Bronchus fibroblast of lung (primary cell): ENCODE results near the gene LHB. TPM values are rescaled to one million over a fixed set of nuclear protein-coding genes. Genes with fewer than 3 reads are reported as not detected.

Experiments
- total RNA-seq: library from RNA; depleted of rRNA; stranded (reverse); fragments of >200 nt; gene quantifications from 2 replicates; pipeline ENCODE4 v1.2.3, GENCODE V29; 2015

The LHB gene
- total RNA-seq, result 0.45 TPM in 1 of 2 replicates, not detected in the other

DNA sequence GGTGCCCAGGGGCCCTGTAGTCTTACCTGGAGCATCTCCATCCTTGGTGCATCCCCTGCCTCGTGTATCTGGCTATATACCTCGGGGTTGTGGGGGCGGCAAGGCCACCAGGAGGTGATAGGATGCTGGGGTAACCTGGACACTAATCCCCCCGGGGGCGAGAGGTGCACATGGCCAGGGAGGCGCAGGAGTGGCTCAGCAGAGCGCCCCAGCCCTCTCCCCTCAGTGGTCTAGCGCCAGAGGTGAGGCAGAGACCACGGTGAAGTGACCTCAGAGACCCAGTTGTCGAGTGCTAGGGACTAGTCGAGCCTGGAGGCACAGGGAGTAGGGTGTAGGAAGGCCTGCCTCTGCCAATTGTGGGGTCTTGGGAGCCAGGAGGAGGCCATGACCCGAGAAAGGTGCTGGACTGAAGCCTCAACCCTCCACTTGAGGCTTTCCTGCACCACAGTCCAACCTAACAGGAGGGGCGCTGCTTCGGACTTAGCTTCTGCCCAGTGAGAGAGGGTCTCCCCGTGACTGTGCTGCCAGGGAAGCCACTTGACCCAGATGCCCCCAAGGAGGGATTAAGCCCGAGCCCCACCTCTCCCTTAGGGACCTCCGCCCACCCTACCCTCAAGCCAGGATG, at the start of gene LHB:
LHB (minus strand) TSS at position 51 of the 625 bp plus-strand sequence; CDS start at position 41, 10 bp downstream.

DNA sequence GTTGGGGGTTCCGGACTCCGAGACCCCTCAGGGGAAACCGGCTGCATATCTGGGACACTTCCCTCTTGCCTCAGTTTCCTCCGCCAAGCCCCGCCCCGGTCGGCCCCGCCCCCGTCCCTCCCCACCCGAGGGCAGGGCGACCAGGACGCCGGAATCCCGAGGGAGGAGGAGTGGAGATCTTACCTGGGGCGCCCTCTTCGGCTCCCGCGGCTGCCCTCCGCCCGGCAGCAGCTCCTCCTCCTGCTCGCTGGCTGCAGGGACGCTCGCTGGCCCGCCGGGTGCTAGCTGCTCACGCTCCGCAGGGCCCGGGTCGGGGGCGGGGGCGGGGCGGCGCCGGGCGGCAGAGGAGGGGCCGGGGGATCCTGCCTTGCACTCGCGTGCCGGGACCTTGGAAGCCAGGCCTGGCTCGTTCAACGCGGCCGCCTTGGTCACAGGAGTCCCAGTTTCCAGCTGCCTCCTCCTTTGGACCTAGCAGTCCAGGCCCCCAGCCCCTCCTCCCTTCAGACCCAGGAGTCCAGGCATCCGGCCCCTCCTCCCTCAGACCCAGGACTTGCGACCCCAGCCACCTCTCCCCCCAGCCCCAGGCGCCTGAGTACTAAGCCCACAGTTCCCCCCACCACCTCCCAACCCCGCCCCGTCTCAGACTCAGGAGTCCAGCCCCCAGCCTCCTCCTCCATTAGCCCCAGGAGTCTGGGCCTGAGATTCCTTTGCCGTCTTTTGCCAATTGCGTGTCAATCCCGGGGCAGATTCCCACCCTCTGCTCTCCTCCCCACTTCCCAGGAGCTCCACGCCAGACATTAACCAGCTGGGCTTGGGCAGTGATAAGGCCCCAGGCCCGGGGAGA, 48.1 kb upstream of the LHB start, which contains the start of gene NTF4:
NTF4 (minus strand) TSS at position 51 of the 844 bp plus-strand sequence. CDS start 2,821 bp downstream, outside the sequence.

DNA sequence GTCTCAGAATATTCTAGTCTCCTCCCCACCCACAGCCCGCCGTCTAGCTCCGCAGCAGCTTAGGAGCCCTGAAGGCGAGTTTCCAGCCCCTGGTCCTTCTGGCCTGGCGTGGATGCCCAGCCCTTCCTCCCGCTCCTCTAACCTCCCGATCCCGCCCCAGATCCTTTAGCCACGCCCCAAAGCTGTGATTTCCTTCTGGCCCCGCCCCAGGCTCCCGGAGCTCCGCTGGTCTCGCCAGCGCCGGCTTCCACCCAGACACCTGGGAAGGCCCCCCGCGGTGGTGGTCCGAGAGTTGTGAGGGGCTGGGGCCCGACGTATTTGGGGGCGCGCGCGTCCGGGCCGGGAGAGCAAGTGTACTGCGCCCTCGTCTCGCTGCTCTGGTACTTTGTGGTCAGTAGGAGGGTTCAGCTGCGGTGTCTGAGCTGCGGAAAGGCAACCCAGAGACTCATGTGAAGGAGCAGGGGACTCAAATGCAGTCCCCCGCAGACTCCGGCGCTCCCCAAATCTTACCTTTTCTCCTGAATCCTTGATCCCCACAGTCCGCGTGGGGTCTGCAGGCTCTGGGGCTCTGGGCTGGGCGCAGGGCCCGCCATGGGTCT, 40.8 kb upstream of the LHB start, which contains the start of gene CGB7:
CGB7 (minus strand) TSS at position 114 of the 599 bp plus-strand sequence. CDS start 2,374 bp downstream, outside the sequence.

DNA sequence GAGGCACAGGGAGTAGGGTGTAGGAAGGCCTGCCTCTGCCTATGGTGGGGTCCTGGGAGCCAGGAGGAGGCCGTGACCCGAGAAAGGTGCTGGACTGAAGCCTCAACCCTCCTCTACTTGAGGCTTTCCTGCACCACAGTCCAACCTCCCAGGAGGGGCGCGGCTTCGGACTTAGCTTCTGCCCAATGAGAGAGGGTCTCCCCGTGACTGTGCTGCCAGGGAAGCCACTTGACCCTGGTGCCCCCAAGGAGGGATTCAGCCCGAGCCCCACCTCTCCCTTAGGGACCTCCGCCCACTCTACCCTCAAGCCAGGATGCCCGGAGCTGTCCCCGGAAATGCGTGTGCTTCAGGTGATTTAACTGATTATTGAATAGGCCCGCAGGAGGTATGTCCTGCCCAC, 32.1 kb upstream of the LHB start, which contains the start of gene CGB8:
CGB8 (minus strand) TSS at position 101 of the 400 bp plus-strand sequence. CDS start 372 bp downstream, outside the sequence.

DNA sequence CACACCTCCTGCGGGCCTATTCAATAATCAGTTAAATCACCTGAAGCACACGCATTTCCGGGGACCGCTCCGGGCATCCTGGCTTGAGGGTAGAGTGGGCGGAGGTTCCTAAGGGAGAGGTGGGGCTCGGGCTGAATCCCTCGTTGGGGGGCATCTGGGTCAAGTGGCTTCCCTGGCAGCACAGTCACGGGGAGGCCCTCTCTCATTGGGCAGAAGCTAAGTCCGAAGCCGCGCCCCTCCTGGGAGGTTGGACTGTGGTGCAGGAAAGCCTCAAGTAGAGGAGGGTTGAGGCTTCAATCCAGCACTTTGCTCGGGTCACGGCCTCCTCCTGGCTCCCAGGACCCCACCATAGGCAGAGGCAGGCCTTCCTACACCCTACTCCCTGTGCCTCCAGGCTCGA, 26.7 kb upstream of the LHB start, which contains the start of gene CGB5:
CGB5 (plus strand) TSS at position 301 of the 400 bp plus-strand sequence. CDS start 362 bp downstream, outside the sequence.

DNA sequence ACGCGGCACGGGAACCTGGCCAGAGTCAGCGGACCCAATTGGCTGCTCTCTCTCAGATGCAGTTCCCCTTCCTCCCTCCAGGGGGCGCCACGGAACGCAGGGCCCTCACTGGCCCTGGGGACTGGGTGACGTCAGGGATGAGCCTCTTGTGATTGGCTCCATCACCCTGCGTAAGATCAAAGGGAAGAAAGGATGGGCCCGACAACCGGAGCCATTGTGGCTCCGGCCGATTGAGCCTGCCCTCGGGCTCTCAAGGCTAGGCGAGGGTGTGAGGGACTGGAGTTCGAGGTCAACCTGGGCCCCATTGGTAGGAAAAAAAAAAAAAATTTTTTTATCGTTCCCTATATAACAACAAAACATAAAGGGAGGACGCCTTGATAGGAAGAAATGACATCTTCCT, 19.9 kb upstream of the LHB start, which contains the start of gene CGB1:
CGB1 (minus strand) TSS at position 81 of the 400 bp plus-strand sequence. CDS start 184 bp downstream, outside the sequence.

DNA sequence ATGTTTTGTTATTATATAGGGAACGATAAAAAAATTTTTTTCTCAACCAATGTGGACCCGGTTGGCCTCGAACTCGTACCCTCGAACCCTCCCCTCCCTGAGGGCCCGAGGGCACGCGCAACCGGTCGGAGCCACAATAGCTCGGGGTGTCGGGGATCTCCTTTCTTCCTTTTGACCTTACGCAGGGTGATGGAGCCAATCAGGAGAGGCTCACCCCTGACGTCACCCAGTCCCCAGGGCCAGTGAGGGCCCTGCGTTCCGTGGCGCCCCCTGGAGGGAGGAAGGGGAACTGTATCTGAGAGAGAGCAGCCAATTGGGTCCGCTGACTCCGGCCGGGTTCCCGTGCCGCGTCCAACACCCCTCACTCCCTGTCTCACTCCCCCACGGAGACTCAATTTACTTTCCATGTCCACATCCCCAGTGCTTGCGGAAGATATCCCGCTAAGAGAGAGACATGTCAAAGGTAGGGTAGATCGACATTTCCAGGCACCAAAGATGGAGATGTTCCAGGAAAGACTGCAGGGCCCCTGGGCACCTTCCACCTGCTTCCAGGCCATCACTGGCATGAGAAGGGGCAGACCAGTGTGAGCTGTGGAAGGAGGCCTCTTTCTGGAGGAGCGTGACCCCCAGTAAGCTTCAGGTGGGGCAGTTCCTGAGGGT, 14.9 kb upstream of the LHB start, which contains the start of gene CGB2:
CGB2 (plus strand) TSS at position 249 of the 660 bp plus-strand sequence; CDS start at position 455, 206 bp downstream.

DNA sequence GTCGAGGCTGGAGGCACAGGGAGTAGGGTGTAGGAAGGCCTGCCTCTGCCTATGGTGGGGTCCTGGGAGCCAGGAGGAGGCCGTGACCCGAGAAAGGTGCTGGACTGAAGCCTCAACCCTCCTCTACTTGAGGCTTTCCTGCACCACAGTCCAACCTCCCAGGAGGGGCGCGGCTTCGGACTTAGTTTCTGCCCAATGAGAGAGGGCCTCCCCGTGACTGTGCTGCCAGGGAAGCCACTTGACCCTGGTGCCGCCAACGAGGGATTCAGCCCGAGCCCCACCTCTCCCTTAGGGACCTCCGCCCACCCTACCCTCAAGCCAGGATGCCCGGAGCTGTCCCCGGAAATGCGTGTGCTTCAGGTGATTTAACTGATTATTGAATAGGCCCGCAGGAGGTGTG, 7.3 kb upstream of the LHB start, which contains the start of gene CGB3:
CGB3 (minus strand) TSS at position 101 of the 400 bp plus-strand sequence. CDS start 362 bp downstream, outside the sequence.

DNA sequence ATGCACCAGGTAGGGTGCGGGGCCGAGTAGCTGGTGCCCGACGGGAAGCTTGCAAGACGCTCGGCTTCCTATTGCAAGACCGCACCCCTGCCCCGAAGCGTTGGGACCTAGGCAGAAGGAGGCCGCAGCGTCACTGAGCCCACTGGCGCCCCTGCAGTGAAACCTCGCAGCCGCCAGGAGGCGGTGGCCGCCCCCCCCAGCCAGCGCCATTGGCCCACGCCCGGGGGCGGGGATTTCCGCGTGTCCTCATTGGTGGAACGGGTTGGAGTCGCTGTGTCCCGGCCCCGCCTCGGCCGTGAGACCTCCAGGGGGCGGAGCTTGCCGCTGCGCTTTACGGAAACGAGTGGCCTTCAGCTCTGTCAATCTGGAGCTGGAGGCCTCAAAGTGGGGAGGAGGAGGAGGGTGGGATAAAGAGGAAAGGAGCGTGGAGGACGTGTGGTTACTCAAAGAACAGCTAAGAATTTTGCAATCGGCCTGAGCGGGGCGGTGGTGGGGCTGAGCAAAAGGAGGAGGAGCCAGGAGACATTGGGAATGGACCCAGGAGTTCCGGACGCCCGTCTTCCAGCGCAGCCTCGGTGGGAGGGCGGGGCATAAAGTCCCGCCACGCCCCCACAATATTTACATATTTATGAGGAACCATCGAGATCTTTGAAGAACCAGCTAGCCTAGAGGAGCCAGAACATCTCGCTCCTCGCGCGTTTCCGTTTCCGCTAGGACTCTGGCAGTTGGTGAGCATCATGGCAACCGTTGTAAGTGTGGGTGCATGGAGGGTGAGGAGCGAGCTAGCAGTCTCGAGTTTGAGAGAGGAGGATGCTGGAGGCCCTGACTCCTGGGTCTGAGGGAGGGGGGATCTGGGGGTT, 23.5 kb downstream of the LHB start, which contains the start of the genes GYS1 and RUVBL2:
GYS1 (minus strand) TSS at position 135 of the 860 bp plus-strand sequence. CDS start 197 bp downstream, outside the sequence.
RUVBL2 (plus strand) TSS at position 713 of the 860 bp plus-strand sequence; CDS start at position 738, 25 bp downstream.

Other genes with a start within 250 kb of the LHB start
- gene BCAT2, start 206.1 kb downstream of the LHB start, total RNA-seq, result 61.5 and 67.0 TPM in 2 replicates
- 2.7 and 6.5 TPM in 2 replicates for gene HSD17B14, start 180.6 kb downstream of the LHB start, total RNA-seq
- gene PLEKHA4, start 148.5 kb downstream of the LHB start, total RNA-seq, result 11.4 and 20.1 TPM in 2 replicates
- 23.3 and 33.8 TPM in 2 replicates for gene PPP1R15A, start 144.7 kb downstream of the LHB start, total RNA-seq
- 0.17 and 0.45 TPM in 2 replicates for gene TULP2, start 118.3 kb downstream of the LHB start, total RNA-seq
- gene NUCB1, start 116.8 kb downstream of the LHB start, total RNA-seq, result 166 and 176 TPM in 2 replicates
- not detected in 2 replicates for gene DHDH, start 83.4 kb downstream of the LHB start, total RNA-seq
- gene BAX, start 62.2 kb downstream of the LHB start, total RNA-seq, result 127 and 135 TPM in 2 replicates
- 3,185 and 3,463 TPM in 2 replicates for gene FTL, start 51.8 kb downstream of the LHB start, total RNA-seq
- gene GYS1, start 23.8 kb downstream of the LHB start, total RNA-seq, result 28.7 and 30.8 TPM in 2 replicates
- 350 and 368 TPM in 2 replicates for gene RUVBL2, start 23.2 kb downstream of the LHB start, total RNA-seq
- gene CGB3, start 7.2 kb upstream of the LHB start, total RNA-seq, result not detected in 2 replicates
- 0.34 TPM in 1 of 2 replicates, not detected in the other for gene CGB2, start 14.8 kb upstream of the LHB start, total RNA-seq
- 2.9 TPM in 1 of 2 replicates, not detected in the other for gene CGB1, start 19.8 kb upstream of the LHB start, total RNA-seq
- gene CGB5, start 26.8 kb upstream of the LHB start, total RNA-seq, result not detected in 2 replicates
- not detected in 2 replicates for gene CGB8, start 32.0 kb upstream of the LHB start, total RNA-seq
- 0.30 and 0.34 TPM in 2 replicates for gene CGB7, start 40.7 kb upstream of the LHB start, total RNA-seq
- not detected in 2 replicates for gene NTF4, start 47.7 kb upstream of the LHB start, total RNA-seq
- gene KCNA7, start 55.6 kb upstream of the LHB start, total RNA-seq, result not detected in 2 replicates
- gene SNRNP70, start 68.4 kb upstream of the LHB start, total RNA-seq, result 178 and 179 TPM in 2 replicates
- gene LIN7B, start 97.3 kb upstream of the LHB start, total RNA-seq, result 4.7 and 5.2 TPM in 2 replicates
- gene C19orf73, start 102.1 kb upstream of the LHB start, total RNA-seq, result 2.2 and 3.3 TPM in 2 replicates
- 2.2 TPM in 2 replicates for gene PPFIA3, start 102.5 kb upstream of the LHB start, total RNA-seq
- not detected in 2 replicates for gene HRC, start 138.3 kb upstream of the LHB start, total RNA-seq
- gene TRPM4, start 140.7 kb upstream of the LHB start, total RNA-seq, result 10.4 and 12.1 TPM in 2 replicates